K562 (cell line): Measurements from ENCODE around the gene PAF1. TPM values are rescaled to one million over a fixed set of nuclear protein-coding genes. Genes with fewer than 3 reads are reported as not detected.
A peak's percentile ranks its signal among the peaks of the same experiment; 100 is the strongest.

ENCODE experiments used
- BMI1 ChIP-seq: fragments of 150-350 bp; IDR thresholded peaks from 2 replicates; pipeline ENCODE4 v1.6.1; 2014; ENCODE audit warnings: low read length
- CEBPG ChIP-seq, 3 experiments: fragments of 200-800 bp in 1 of 3; sonication (Bioruptor generic) in 1 of 3; sonication (generic) in 1 of 3; formaldehyde crosslinking in 1 of 3; IDR thresholded peaks in 2 of 3; conservative IDR thresholded peaks in 1 of 3; 2 replicates each; pipeline versions ENCODE4 v1.6.1 to v1.8.0; 2016 to 2022; ENCODE audit warnings: missing compliant biosample characterization in 2 of 3, missing genetic modification characterization in 2 of 3, mild to moderate bottlenecking in 1 of 3, missing genetic modification reagents in 1 of 3
- ETS2 ChIP-seq: IDR thresholded peaks from 2 replicates; pipeline ENCODE4 v1.6.1; 2016; ENCODE audit warnings: borderline replicate concordance, missing genetic modification characterization, mild to moderate bottlenecking, moderate library complexity, missing compliant biosample characterization; ENCODE audit not compliant: poor library complexity, severe bottlenecking
- FOXJ3 ChIP-seq: sonication (generic); formaldehyde crosslinking; IDR thresholded peaks from 2 replicates; pipeline ENCODE4 v1.4.0; 2020; ENCODE audit warnings: mild to moderate bottlenecking, missing genetic modification reagents
- GATAD2B ChIP-seq: fragments of 450-650 bp; IDR thresholded peaks from 2 replicates; pipeline ENCODE4 v1.6.1; 2017; ENCODE audit warnings: mild to moderate bottlenecking, borderline replicate concordance
- HNRNPL ChIP-seq: fragments of 200-400 bp; formaldehyde crosslinking; IDR thresholded peaks from 2 replicates; pipeline ENCODE4 v1.6.1; 2017; ENCODE audit warnings: low read depth, mild to moderate bottlenecking, low read length
- IFI16 ChIP-seq: fragments of 250-450 bp; sonication (Bioruptor Pico); IDR thresholded peaks from 2 replicates; pipeline ENCODE4 v2.1.2; 2022; ENCODE audit warnings: mild to moderate bottlenecking, inconsistent platforms
- MCM3 ChIP-seq: fragments of 450-650 bp; IDR thresholded peaks from 2 replicates; pipeline ENCODE4 v1.6.1; 2016
- MXI1 ChIP-seq: IDR thresholded peaks from 2 replicates; pipeline ENCODE4 v1.6.1; 2011; ENCODE audit warnings: low read depth, mild to moderate bottlenecking, improper control_type of control experiment, low read length
- NCOA6 ChIP-seq: fragments of 450-650 bp; IDR thresholded peaks from 2 replicates; pipeline ENCODE4 v1.6.1; 2017; ENCODE audit warnings: mild to moderate bottlenecking
- RBM34 ChIP-seq: fragments of 200-400 bp; formaldehyde crosslinking; IDR thresholded peaks from 2 replicates; pipeline ENCODE4 v1.6.1; 2018; ENCODE audit warnings: low read length, borderline replicate concordance; ENCODE audit not compliant: insufficient read depth
- RCOR1 ChIP-seq, 2 experiments: IDR thresholded peaks; 2 replicates each; pipeline ENCODE4 v1.6.1; 2012; ENCODE audit warnings: low read depth in 2 of 2, low read length in 2 of 2, borderline replicate concordance in 1 of 2, improper control_type of control experiment in 1 of 2
- TBL1XR1 ChIP-seq, 2 experiments: IDR thresholded peaks; 2 replicates each; pipeline ENCODE4 v1.6.1; 2012; ENCODE audit warnings: improper control_type of control experiment in 2 of 2, low read length in 2 of 2, mild to moderate bottlenecking in 1 of 2
- TBP ChIP-seq: optimal IDR thresholded peaks from 2 replicates; pipeline ENCODE3; 2011; ENCODE audit warnings: low read depth, low read length, improper control_type of control experiment
- U2AF2 ChIP-seq: fragments of 200-400 bp; formaldehyde crosslinking; optimal IDR thresholded peaks from 2 replicates; pipeline ENCODE3; 2017; ENCODE audit warnings: low read depth, mild to moderate bottlenecking, low read length
- XRCC4 ChIP-seq: IDR thresholded peaks from one replicate; pipeline ENCODE4 v1.6.1; 2011; ENCODE audit not compliant: insufficient read depth, insufficient read length; ENCODE audit errors: extremely low read depth
- ZNF699 ChIP-seq: fragments of 250-450 bp; sonication (Bioruptor Pico); IDR thresholded peaks from 2 replicates; pipeline ENCODE4 v1.8.0; 2021; ENCODE audit warnings: mild to moderate bottlenecking, moderate library complexity; ENCODE audit not compliant: insufficient replicate concordance
- polyA plus RNA-seq, 8 experiments: library from polyadenylated mRNA; depleted of rRNA in 4 of 8; stranded (reverse) in 5 of 8; unstranded in 3 of 8; fragments of >200 nt; fragmentation: Nextera tagmentation in 2 of 8; fragmentation: Illumina TruSeq in 1 of 8; extraction: Ambion mirVana in 2 of 8; extraction: Trizol in 1 of 8; gene quantifications; 2 replicates each; pipeline versions ENCODE4 v1.2.1 to v1.2.3, GENCODE V29; 2011 to 2014; ENCODE audit warnings: inconsistent platforms in 1 of 8, missing spikeins in 1 of 8
- total RNA-seq, 7 experiments: library from RNA; depleted of rRNA in 6 of 7; stranded (reverse); fragments of >200 nt in 6 of 7; fragmentation: Illumina TruSeq in 2 of 7; extraction: Trizol in 2 of 7; gene quantifications; 2 replicates each; pipeline versions ENCODE4 v1.2.1 to v1.2.3, GENCODE V29; 2011 to 2021; ENCODE audit warnings: low replicate concordance in 1 of 7
- TF ChIP-seq, protein P1 (sequence below): IDR thresholded peaks from 2 replicates; pipeline ENCODE4 v1.6.1; 2012; ENCODE audit warnings: low read depth, low read length, improper control_type of control experiment, borderline replicate concordance
- TF ChIP-seq, protein P2 (sequence below): fragments of 150-350 bp; conservative IDR thresholded peaks from 2 replicates; pipeline ENCODE4 v1.6.1; 2014; ENCODE audit warnings: low read length
- TF ChIP-seq, protein P3 (sequence below), 2 experiments: fragments of 450-650 bp in 1 of 2; IDR thresholded peaks; 2 replicates each; pipeline ENCODE4 v1.6.1; 2011 to 2017; ENCODE audit warnings: low read depth in 2 of 2, antibody characterized with exemption in 1 of 2, borderline replicate concordance in 1 of 2, low read length in 1 of 2, mild to moderate bottlenecking in 1 of 2, mixed read lengths in 1 of 2; ENCODE audit not compliant: control insufficient read depth in 1 of 2
- TF ChIP-seq, protein P4 (sequence below): fragments of 450-650 bp; formaldehyde crosslinking; IDR thresholded peaks from 2 replicates; pipeline ENCODE4 v1.4.0; 2022; ENCODE audit warnings: mild to moderate bottlenecking, moderate library complexity

PAF1 gene
- total and polyA plus RNA-seq, 9 of the 15 experiments (the other 6 are each of a cell fraction or from before 2014, with no cell fraction given): 1.5 to 45.0 (median 33.8) TPM

DNA sequence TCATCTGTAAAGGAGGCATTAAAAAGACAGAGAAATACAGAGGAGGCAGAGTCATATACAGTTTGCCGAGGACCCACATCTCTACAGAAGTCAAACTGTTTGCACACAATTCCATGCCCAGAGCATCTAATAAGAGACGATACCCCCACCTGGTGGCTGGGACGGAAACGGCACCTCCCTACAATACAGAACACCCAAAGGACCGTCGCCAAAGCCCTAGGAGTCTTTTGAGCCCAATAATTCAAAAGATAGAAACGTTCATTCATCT is 20.9 kb upstream of the PAF1 start (continued):
- TF ChIP-seq, protein P1, sequence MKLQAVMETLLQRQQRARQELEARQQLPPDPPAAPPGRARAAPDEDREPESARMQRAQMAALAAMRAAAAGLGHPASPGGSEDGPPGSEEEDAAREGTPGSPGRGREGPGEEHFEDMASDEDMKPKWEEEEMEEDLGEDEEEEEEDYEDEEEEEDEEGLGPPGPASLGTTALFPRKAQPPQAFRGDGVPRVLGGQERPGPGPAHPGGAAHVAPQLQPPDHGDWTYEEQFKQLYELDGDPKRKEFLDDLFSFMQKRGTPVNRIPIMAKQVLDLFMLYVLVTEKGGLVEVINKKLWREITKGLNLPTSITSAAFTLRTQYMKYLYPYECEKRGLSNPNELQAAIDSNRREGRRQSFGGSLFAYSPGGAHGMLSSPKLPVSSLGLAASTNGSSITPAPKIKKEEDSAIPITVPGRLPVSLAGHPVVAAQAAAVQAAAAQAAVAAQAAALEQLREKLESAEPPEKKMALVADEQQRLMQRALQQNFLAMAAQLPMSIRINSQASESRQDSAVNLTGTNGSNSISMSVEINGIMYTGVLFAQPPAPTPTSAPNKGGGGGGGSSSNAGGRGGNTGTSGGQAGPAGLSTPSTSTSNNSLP: no peak
- TF ChIP-seq CEBPG (CRISPR knock-in tag; IDR thresholded peaks at IDR 0.05): no peak
- TF ChIP-seq CEBPG (tag; conservative IDR thresholded peaks at IDR 0.05 in 1 of 2, IDR thresholded peaks at IDR 0.05 in 1 of 2): no peak
- TF ChIP-seq IFI16: no peak
- no peak for TF ChIP-seq HNRNPL
- no peak for TF ChIP-seq MXI1
- no peak for TF ChIP-seq FOXJ3
- no peak for TF ChIP-seq MCM3
- TF ChIP-seq GATAD2B: peak; percentile 72; the same call in 1 of the 2 replicates
- TF ChIP-seq TBP: no peak
- TF ChIP-seq, protein P2, sequence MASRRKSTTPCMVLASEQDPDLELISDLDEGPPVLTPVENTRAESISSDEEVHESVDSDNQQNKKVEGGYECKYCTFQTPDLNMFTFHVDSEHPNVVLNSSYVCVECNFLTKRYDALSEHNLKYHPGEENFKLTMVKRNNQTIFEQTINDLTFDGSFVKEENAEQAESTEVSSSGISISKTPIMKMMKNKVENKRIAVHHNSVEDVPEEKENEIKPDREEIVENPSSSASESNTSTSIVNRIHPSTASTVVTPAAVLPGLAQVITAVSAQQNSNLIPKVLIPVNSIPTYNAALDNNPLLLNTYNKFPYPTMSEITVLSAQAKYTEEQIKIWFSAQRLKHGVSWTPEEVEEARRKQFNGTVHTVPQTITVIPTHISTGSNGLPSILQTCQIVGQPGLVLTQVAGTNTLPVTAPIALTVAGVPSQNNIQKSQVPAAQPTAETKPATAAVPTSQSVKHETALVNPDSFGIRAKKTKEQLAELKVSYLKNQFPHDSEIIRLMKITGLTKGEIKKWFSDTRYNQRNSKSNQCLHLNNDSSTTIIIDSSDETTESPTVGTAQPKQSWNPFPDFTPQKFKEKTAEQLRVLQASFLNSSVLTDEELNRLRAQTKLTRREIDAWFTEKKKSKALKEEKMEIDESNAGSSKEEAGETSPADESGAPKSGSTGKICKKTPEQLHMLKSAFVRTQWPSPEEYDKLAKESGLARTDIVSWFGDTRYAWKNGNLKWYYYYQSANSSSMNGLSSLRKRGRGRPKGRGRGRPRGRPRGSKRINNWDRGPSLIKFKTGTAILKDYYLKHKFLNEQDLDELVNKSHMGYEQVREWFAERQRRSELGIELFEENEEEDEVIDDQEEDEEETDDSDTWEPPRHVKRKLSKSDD: no peak
- TF ChIP-seq, protein P3, sequence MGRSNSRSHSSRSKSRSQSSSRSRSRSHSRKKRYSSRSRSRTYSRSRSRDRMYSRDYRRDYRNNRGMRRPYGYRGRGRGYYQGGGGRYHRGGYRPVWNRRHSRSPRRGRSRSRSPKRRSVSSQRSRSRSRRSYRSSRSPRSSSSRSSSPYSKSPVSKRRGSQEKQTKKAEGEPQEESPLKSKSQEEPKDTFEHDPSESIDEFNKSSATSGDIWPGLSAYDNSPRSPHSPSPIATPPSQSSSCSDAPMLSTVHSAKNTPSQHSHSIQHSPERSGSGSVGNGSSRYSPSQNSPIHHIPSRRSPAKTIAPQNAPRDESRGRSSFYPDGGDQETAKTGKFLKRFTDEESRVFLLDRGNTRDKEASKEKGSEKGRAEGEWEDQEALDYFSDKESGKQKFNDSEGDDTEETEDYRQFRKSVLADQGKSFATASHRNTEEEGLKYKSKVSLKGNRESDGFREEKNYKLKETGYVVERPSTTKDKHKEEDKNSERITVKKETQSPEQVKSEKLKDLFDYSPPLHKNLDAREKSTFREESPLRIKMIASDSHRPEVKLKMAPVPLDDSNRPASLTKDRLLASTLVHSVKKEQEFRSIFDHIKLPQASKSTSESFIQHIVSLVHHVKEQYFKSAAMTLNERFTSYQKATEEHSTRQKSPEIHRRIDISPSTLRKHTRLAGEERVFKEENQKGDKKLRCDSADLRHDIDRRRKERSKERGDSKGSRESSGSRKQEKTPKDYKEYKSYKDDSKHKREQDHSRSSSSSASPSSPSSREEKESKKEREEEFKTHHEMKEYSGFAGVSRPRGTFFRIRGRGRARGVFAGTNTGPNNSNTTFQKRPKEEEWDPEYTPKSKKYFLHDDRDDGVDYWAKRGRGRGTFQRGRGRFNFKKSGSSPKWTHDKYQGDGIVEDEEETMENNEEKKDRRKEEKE (IDR thresholded peaks at IDR 0.05; ENCODE audit: borderline replicate concordance in 1 of 2, control insufficient read depth in 1 of 2, low read depth in 2 of 2, low read length in 1 of 2): no peak
- TF ChIP-seq RBM34: no peak
- TF ChIP-seq, protein P4, sequence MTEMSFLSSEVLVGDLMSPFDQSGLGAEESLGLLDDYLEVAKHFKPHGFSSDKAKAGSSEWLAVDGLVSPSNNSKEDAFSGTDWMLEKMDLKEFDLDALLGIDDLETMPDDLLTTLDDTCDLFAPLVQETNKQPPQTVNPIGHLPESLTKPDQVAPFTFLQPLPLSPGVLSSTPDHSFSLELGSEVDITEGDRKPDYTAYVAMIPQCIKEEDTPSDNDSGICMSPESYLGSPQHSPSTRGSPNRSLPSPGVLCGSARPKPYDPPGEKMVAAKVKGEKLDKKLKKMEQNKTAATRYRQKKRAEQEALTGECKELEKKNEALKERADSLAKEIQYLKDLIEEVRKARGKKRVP (CRISPR knock-in tag): no peak
- no peak for TF ChIP-seq BMI1
- TF ChIP-seq U2AF2: no peak
- TF ChIP-seq TBL1XR1 (IDR thresholded peaks at IDR 0.05; ENCODE audit: low read length in 2 of 2): no peak
- no peak for TF ChIP-seq XRCC4
- TF ChIP-seq ZNF699 (CRISPR knock-in tag): no peak
- TF ChIP-seq RCOR1 (IDR thresholded peaks at IDR 0.05; ENCODE audit: borderline replicate concordance in 1 of 2, low read depth in 2 of 2, low read length in 2 of 2): no peak
- no peak for TF ChIP-seq ETS2 (tag)
- TF ChIP-seq NCOA6: no peak
